NCI-H1436 treated with DMSO at 0.1 percent for 48 hours (cell line): Measurements from ENCODE around the gene TDRD15.
"Not testable (repeated sequence)": the region's sequence is repeated elsewhere in the genome, so short reads cannot be mapped to it uniquely, and the experiment has no call there.

Experiments
- DNase-seq: peaks from one replicate; lab custom pipeline; 2025; lab: John Stamatoyannopoulos, UW

TDRD15 gene

DNA sequence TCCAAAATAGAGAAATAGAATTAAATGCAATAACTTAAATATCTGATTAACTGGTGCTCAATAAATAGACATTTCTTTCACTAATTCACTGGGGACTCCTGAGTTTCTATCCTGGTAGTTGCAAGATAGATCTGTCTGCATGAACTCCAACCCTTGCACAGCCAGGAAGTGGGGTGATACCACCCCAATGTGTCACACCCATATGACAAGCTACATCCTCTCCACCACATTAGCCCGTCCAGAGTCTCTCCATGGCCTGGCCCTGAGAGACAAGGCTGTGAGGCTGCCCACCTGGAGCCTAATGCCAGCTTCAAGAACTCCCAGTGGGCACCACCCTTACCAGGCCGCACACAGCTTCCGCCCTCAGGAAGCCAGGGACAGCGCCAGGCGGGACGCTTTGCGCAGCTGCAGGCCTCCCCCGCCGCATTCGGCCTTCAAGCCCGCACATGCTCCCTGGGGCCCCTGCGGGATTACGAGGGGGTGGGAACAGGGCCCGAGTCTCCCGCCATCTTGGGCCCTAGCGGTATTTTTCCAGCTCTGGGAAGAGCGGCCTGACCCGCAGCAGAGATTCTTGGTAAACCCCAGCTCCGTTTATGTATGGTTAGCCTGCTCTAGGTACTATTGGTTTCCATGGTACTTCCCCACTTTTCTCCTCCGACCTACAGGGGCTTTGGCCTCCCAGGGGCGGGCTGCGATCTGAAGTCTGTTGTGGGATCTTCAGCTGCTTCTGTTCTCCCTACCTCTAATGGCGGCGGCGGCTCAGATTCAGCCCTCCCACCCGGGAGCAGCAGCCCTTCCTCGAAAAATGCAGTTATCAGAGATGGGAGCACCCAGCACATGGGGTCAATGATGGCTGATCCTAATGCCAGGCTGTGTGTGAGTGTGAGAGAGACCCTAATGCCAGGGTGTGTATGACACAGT lies at the start of gene TDRD15:
TSS of gene TDRD15 (plus strand) at position 496 of the 921 bp plus-strand sequence. CDS start 13,500 bp downstream, outside the sequence.
- no peak for DNase-seq

DNA sequence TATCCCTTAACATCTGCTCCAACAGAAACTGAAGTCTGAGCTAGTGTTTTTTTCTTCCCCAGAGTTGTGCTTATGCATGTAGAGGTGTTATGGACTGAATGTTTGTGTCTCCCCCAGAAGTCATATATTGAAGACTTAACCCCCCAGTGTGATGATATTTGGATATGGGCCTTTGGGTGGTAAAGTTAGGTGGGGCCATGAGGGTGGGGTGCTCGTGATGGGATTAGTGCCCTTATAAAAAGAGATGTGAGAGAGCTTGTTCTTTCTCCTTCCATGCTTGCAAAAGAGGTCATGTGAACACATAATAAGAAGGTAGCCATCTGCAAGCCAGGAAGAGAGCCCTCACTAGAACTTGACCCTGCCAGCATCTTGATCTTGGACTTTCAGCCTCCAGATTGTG lies 45.5 kb upstream of the TDRD15 start:
- no peak for DNase-seq

DNA sequence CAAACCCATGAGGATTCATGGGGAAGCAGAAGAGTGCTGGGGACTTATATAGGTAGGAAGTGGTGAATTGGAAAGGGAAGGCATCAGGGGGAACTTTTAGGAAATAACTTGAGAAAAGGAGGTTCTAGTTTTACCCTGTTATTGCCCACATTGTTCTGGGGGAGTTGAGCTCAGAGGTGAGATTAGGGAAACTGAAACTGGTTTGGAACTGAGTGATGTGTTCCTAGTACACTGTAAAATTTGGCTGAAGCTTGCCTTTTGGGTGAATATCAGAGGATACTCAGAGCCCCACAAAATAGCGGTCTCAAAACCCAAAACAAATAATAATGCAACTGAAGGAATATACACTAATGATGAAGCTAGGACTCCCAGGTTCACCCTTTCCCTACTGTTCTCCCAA lies 40.3 kb upstream of the TDRD15 start:
- no peak for DNase-seq

DNA sequence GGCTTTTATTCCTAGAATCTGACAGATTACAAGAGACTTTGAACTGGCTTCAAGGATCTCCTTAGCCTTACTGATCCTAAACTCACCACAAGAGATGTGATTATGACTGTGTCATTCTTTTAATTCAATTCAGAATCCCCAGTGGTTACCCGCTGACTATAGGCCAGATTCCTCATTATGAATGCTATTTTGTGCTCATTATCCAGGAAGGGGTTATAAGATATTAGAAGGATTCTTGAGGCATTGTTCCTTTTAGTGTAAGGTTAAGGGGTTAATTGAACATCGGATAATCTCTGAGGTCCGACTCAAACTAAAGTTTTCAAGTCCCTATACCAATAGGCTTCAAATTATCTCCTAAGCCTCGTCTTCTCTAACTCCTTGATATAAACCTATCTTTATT lies 39.4 kb upstream of the TDRD15 start:
- DNase-seq, result no peak

DNA sequence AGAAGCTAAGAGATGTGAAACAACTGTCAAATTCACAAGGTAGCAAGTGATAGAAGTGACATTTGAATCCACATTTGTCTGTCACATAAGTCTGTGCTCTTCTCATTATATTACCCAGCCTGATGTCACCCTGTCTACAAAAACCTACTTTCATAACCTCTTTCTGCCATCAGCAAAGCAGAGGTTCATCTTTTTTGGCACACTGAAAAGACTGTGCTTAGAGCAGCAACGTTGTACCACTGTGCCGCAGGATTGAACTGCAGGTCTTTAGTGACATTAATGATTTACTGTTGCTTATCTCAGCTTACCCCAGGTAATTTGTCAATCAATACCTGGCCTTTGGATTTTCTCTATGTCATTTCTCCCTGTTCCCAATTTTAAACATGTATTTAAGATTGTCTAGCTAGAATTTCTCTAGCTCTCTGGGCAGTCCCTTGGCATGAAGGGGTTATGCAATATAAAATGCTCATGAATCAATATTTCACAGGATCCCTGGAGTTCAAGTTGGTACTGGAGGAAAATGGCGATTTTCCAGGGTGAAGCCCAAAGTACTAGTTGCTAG lies 31.4 kb upstream of the TDRD15 start:
- DNase-seq, result no peak

DNA sequence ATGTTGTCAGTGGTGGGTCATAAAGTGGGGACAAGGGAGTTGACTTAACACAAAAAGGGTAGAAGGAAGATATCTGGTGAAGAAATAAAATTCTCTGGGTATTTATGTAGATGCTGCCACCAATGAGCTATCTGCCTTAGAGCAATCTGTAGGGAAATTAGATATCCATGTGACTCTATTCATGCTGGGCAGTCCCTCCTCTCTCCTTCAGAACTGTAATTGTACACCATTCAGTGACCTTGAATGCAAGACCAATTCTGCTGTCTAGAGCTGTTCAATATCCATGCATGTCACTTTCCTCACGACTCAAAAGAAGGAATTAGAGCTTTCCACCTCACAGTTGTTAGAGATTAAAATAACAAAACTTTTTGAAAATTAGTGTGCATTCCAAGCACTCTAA lies 28.6 kb upstream of the TDRD15 start:
- no peak for DNase-seq

DNA sequence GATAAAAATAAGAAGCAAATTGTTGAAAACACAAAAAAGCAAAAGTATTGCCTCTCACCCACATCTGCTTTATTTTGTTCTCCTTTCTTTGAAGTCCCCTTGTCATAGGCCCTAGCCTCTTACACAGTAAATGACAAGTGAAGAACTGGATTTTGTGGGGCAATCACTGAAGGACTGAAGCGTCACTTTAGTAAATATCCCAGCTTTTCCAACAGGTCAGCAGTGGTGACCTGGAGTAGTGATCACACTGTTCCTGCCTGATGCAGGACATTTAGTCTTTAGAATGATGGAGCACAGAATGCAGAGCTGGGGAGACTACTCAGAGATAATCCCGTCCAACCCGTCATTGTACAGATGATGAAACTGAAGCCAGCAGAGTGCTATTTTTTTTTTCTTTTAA lies 28.1 kb upstream of the TDRD15 start:
- no peak for DNase-seq

DNA sequence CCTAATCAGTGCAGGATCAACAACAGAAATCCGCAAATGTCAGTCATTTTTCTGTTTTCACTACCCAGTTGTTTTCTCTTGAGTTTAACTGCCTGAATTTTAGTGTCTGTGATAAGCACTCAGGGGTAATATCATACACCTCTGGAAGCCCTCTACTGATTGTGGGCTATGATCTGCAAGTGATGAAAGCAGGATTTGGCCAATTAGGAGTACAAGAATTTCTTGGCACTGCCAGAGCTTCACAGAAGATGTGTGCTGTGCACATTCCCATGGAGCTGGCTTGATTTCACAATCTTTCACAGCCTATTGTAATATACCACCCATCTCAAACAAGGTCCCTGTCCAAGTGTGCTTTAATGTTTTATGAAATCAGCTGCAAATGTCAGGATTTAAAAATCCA lies 27.3 kb upstream of the TDRD15 start:
- DNase-seq, result no peak

DNA sequence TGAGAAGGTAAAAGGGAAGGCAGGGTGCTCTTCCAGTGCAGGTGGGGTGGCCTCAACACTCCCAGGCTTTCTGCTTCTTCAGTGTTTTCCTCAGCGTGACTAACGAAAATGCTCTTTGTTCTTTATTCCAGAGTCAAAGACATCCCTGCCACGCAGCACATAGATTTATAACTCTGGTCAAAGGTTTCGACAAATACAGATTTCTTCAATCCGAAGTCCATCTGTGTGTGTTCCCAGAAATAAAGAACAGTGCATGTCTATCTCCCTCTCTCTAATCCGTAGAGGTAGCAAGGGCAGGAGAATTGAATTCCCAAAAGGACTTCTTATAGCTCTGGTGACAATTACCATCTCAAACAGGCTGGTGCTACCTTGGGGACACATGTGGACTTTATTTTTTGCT lies 26.4 kb upstream of the TDRD15 start:
- DNase-seq, result no peak

DNA sequence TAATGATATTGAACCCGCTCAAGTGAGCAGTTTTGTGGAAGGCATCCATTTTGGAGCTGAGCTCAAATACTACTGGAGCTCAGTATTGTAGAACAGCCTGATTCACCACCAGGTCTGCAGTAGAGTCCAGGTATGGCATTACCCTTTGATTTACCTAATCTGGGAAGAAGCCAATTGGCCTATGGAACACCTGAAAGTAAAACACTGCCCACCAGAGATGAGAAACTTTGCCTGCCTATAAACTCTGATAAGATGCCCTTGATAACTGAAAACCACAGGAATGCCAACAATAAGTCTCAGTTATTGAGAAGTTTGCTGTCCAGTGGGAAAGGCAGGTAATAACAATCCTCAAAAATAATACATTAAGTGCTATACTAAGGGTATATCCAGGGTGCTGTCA lies 25.5 kb upstream of the TDRD15 start:
- no peak for DNase-seq

DNA sequence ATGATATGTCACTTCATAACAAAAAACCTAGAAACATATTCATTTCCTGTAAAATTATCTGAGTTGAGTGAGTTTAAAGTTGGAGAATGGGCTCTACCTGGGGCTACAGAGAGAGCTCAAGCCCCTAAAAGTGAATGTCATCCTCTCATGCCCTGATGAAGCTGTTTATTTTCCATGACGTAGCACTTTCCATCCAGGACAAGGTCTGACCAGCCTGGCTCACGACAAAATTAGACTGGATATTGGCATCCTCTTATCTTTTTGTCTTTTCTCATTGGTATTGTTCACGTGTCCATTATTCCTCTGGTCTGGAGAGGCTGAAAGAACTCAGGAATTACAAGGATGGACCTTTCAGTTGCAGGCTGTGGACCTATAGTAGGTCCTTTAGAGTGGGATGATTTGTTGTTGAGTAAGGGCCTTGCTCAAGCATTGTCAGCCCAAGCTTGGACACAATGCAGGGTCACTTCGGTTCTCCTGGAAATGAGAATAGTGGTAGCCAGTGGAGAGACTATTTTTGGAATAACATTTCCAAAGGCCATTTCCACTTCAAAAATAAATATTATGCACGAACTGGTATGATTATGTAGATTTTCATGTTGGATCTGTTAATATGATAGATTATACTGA lies 24.4 kb upstream of the TDRD15 start:
- DNase-seq, result no peak

DNA sequence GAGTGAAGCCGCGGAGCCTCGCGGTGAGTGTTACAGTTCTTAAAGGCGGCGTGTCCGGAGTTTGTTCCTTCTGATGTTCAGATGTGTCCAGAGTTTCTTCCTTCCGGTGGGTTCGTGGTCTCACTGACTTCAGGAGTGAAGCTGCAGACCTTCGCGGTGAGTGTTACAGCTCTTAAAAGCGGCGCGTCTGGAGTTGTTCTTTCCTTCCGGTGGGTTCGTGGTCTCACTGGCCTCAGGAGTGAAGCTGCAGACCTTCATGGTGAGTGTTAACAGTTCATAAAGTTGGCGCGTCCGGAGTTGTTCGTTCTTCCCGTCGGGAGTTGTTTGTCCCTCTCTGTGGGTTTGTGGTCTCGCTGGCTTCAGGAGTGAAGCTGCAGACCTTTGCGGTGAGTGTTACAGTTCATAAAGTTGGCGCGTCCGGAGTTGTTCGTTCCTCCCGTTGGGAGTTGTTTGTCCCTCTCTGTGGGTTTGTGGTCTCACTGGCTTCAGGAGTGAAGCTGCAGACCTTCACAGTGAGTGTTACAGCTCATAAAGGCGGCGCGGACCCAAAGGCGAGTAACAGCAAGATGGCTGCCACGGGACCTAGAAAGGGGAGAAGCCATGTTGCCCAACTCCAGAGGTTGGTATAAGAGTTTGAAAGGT lies 22.1 kb upstream of the TDRD15 start:
- DNase-seq, result not testable (repeated sequence)

DNA sequence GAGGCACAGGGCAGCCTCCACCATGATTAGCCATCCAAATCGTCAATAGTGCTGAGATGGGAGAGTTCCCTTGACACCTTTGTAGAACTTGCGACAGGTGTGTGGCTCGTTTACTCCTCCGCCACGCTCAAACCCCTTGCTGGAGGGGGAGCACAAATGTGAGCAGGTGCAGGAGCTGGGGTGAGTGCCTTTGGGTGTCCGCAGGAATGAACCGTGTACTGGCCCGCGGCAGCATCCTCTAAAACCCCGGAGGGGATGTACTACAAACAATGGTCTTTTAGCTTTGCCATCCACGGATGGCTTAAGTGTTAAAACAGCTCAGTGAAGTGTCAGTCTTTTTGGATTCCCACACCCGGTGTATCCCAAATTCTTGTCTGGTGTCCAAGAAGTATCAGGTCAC lies 21.4 kb upstream of the TDRD15 start:
- DNase-seq, result no peak

DNA sequence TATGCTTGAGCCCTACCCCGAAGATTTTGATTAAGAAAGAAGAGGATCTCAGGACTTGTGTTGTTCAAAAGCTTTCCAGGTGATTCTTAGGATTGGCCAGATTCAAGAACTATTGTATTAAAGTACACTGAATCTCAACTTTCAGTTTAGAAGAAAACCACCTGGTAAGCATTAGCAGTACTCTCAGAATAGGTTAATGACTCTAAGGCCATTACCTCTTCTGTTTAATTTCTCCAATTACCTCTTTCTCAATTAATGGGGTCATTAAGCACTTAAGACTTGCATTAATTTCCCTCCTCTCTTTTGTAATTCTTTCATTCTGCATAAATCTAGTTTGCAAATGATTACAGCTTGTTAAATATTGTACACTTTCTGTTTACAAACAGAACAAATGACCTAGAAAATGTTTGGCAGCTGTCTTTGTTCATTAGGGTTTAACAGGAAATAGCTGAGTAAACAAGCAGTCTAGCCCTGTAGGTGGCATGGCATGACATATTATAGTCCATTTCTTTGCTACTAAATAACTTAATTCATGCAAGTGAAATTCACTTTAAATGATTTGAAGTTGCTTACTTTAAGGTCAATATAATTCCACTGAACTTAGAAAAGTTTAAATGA lies 20.4 kb upstream of the TDRD15 start:
- DNase-seq, result no peak

DNA sequence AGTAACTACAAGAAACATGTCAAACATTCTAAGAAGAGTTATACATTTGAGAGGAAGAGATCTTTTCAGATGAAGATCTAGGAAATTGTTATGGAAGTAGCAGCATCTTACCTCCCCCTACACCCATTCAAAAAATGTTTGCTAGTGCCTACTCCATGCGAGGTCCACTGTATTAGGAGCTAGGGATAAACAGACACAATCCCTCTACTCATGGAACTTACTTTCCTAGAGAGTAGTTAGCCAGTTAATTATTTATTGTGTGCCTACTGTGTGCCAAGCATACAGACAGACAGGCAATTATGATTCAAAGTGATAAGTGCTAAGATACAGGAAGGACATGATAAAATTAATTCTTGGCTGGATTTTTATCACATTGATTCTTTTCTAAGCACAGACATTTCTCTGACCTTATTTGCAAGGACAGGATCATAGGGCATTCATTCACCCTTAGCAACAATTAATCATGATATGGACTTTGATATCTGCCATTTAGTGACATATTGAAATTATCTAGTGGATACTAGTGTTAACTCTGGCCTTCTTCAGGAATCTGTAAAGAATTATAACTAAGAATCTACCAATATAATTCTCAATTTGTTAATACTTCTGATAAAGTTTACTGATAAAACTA lies 19.6 kb upstream of the TDRD15 start:
- DNase-seq, result no peak

DNA sequence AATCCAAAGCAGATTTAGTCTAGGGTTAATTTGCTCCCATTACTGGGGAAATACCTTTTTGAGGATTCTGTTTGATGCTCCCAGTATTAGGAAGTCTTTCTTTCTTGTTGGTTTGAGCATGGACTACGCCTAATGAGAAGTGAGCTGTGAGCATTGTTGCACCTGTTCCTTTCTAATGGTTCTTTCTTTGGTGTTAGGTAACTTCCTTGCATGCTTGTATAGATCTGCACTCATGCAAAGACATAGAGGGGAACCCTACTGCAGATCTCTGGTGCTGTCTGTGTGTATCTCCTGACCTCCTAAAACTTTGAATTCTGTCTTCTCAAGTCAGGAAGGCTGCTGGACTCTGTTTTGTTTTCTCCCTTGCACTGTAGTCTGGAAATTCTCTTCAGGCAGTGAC lies 12.8 kb upstream of the TDRD15 start:
- no peak for DNase-seq

DNA sequence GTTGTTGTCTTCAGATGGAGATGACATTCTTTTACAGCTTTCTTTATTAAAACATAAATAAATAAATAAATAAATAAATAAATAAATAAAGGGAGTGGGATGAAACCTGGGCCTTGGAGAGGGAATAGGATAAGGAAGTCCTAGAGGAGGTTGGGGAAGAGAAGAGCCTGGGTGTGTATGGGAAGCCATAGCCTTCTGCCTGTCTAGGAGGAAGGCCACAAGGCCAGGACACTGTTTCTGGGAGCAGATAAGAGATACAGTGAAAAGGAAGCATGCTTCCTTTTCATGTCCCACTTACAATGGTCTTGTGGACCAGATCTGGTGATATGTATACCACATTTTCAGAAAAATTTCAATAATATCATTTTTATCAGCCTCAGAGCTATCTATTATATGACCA lies 6.1 kb upstream of the TDRD15 start:
- DNase-seq, result no peak

DNA sequence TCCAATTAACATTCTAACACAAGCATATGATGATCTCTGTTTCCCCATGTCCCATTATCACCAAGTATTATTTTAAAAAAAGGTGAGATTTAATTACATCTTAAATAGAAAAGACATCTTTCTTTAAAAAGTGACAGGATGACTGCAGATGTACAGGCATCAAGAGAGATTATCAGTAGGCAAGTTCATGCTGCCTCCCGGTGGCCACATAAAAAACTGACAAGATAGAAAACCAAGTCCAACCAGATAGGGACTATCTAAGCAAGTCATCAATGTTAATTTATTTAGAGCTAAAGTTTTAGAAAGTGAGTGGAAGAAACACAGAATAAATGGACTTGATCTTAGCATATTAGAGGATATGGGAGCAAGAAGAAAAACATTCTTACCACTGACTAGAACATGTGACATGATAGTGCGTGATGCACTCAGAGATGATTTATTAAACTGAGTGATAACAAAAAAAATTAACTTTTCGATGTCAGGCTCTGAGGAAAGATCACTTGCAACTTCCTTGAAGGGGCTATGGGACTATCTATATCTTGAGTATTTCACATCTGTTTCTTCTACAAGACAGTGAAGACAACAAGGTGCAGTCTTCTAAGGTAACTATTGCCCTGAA lies 5.4 kb upstream of the TDRD15 start:
- DNase-seq, result no peak

DNA sequence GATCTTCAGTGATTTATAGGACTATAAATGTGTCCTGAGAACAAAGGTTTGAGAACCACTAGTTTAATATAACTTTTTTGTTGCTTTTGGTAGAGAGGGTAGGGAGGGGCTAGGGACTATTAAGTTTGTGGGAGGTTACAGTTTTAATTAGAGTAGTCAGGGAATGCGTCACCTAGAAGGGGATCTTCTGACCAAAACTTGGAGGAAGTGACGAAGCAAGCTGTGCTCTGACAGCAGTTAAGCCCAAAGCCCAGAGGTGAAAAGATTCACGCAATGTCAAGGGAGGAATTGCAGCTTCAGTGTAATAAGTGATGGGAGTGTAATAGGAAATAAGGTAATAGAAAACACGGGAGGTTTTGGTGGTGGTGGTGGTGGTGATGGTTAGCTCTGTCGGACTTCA lies 8.1 kb downstream of the TDRD15 start:
- no peak for DNase-seq

DNA sequence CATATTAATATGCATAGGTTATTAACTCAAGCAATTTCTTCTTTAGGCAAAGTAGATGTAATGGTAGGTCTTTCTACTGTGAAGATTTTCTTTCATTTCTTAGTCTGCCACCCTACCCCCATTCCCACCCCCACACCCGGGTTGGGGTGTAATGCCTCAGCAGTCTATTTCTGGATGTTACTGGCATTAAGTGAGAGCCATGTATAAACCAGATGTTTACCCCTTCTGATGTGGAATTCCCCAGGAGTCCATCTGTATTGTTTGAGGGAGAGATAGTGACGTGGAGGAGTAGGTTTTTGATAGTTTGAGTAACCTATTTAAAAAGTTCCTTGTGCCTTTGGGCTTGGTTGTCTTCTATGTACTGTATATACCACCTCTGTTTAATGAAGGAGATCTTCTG lies 11.8 kb downstream of the TDRD15 start:
- DNase-seq, result no peak

DNA sequence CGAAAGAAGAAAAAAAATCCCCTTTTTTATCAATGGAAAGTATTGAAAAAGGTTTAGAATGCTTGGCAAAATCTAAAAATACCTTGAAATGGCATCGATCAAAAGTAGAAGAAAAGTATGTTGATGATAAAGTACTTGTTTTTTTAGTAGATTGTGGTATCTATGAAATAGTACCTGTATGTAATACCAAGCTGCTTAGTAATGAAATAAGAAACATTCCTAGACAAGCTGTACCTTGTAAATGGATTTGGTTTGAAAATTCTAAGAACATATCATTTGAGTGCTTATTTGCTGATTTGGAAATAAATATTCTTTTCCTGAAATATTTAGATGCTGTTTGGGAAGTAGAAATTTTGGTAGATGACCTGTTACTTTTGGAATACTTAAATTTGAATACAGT lies 18.4 kb downstream of the TDRD15 start:
- no peak for DNase-seq
